ENCODE results near the gene ANKRD10.
A peak's percentile ranks its signal among the peaks of the same experiment; 100 is the strongest.

Gene ANKRD10

GRCh38 chr13:110902370-110902769, 12.5 kb downstream of the ANKRD10 start:
- TF ChIP-seq ZNF140 (tag by site-specific recombination; IDR thresholded peaks at IDR 0.05): no peak
- no peak for TF ChIP-seq SP2 (tag by site-specific recombination; IDR thresholded peaks at IDR 0.05)
- no peak for TF ChIP-seq ZNF280C (tag by site-specific recombination; IDR thresholded peaks at IDR 0.05)
- no peak for TF ChIP-seq ZNF37A (tag by site-specific recombination; IDR thresholded peaks at IDR 0.05)
- no peak for TF ChIP-seq ZBTB17 (tag by site-specific recombination; IDR thresholded peaks at IDR 0.05)
- no peak for TF ChIP-seq ZNF350 (tag by site-specific recombination; IDR thresholded peaks at IDR 0.05)
- no peak for TF ChIP-seq SCRT1 (tag by site-specific recombination; IDR thresholded peaks at IDR 0.05; ENCODE audit: borderline replicate concordance)
- TF ChIP-seq KLF16 (tag by site-specific recombination; IDR thresholded peaks at IDR 0.05): no peak
- H3K9me3 ChIP-seq (ENCODE audit: control insufficient read depth, insufficient read depth, low read depth, low read length): no peaks in the 10 kb centered on the region
- no peak overlapping the region for H3K4me3 ChIP-seq (ENCODE audit: low read depth, low read length)
- ChIA-PET POLR2A (interaction anchor here (1.0 kb wide), 1 partner anchor 13 kb away, joined by 3 read pairs; no protein-coding TSS in a partner anchor), CTCF (no interaction called here)
- H3K27ac ChIP-seq (ENCODE audit: extremely low read depth, low read depth, low read length): no peak overlapping the region
- no peaks in the 10 kb centered on the region for H3K4me1 ChIP-seq (ENCODE audit: control insufficient read depth, insufficient read depth, low read length)
- H3K36me3 ChIP-seq (ENCODE audit: control insufficient read depth in 2 of 2, insufficient read depth in 1 of 2, low read length in 2 of 2): peaks cover 5 to 52% of the 10 kb centered on the region in 2 experiments

DNA sequence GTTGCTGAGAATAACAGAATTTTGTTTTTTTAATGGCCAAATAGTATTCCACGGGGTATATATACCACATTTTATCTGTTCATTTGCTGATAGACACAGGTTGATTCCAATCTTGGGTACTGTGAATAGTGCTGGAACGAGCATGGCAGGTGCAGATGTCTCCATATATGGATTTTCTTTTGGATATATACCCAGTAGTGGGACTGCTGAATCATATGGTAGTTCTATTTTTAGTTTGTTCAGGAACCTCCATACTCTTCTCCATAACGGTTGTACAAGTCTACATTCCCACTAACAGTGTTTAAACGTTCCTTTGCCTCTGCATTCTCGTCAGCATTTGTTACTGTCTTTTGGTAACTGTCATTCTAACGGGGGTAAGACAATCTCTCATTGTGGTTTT, 17.3 kb downstream of the ANKRD10 start:
- CTCF ChIA-PET: no interaction called here

GRCh38 chr13:110897014-110897413, 17.9 kb downstream of the ANKRD10 start:
- POLR2A ChIA-PET: no interaction called here
- no peak for TF ChIP-seq ZNF623 (tag by site-specific recombination; IDR thresholded peaks at IDR 0.05)
- no peak for TF ChIP-seq ZNF654 (tag by site-specific recombination; IDR thresholded peaks at IDR 0.05; ENCODE audit: low read depth)
- no peak for TF ChIP-seq ZNF280C (tag by site-specific recombination; IDR thresholded peaks at IDR 0.05)
- TF ChIP-seq SP7 (tag by site-specific recombination; IDR thresholded peaks at IDR 0.05): no peak
- no peak for TF ChIP-seq ZNF621 (tag by site-specific recombination; IDR thresholded peaks at IDR 0.05)
- TF ChIP-seq ZNF660 (tag by site-specific recombination; IDR thresholded peaks at IDR 0.05): no peak
- TF ChIP-seq ZNF843 (tag by site-specific recombination; IDR thresholded peaks at IDR 0.05): no peak
- TF ChIP-seq ZNF138 (tag by site-specific recombination; IDR thresholded peaks at IDR 0.05; ENCODE audit: borderline replicate concordance): no peak
- no peak for TF ChIP-seq ZSCAN23 (tag by site-specific recombination; IDR thresholded peaks at IDR 0.05)
- TF ChIP-seq ZNF558 (tag by site-specific recombination; IDR thresholded peaks at IDR 0.05): no peak
- no peak for TF ChIP-seq ZNF747 (tag by site-specific recombination; IDR thresholded peaks at IDR 0.05)
- no peak for TF ChIP-seq BCL11A (tag by site-specific recombination; IDR thresholded peaks at IDR 0.05; ENCODE audit: low read depth)
- TF ChIP-seq ZSCAN16 (tag by site-specific recombination; IDR thresholded peaks at IDR 0.05): no peak
- no peak for TF ChIP-seq ZBTB48 (tag by site-specific recombination; IDR thresholded peaks at IDR 0.05)
- TF ChIP-seq ZBTB8A (tag by site-specific recombination; IDR thresholded peaks at IDR 0.05): no peak
- no peak for TF ChIP-seq ZNF529 (tag by site-specific recombination; IDR thresholded peaks at IDR 0.05; ENCODE audit: insufficient replicate concordance)
- TF ChIP-seq ZNF521 (tag by site-specific recombination; IDR thresholded peaks at IDR 0.05): no peak
- H3K27ac ChIP-seq (ENCODE audit: extremely low read depth, low read depth, low read length): no peak overlapping the region
- H3K9me3 ChIP-seq (ENCODE audit: control insufficient read depth, insufficient read depth, low read depth, low read length): no peaks in the 10 kb centered on the region
- CTCF ChIA-PET: no interaction called here
- no peaks in the 10 kb centered on the region for H3K4me1 ChIP-seq (ENCODE audit: control insufficient read depth, insufficient read depth, low read length)
- no peak overlapping the region for H3K4me3 ChIP-seq (ENCODE audit: low read depth, low read length)
- peaks cover 3 to 40% of the 10 kb centered on the region in 2 experiments; a peak in 2 of 3 replicates for H3K36me3 ChIP-seq (ENCODE audit: control insufficient read depth in 2 of 2, insufficient read depth in 1 of 2, low read length in 2 of 2)

More for the DNA sequence above, 17.3 kb downstream of the ANKRD10 start:
- Histone ChIP-seq H3K36me3 (ENCODE audit: control insufficient read depth in 2 of 2, insufficient read depth in 1 of 2, low read length in 2 of 2) (peaks cover 0 to 38% of the 10 kb centered on the region in 2 experiments; a peak in 2 of 3 replicates), H3K4me3 (ENCODE audit: low read depth, low read length) (no peak overlapping the region), H3K9me3 (ENCODE audit: control insufficient read depth, insufficient read depth, low read depth, low read length) (no peaks in the 10 kb centered on the region), H3K27ac (ENCODE audit: extremely low read depth, low read depth, low read length) (no peak overlapping the region), H3K4me1 (ENCODE audit: control insufficient read depth, insufficient read depth, low read length) (no peaks in the 10 kb centered on the region)
- POLR2A ChIA-PET: no interaction called here
- 0 out of 2 replicates have a peak, but pooled peaks have one; percentile 14 for TF ChIP-seq ZNF146 (tag by site-specific recombination; IDR thresholded peaks at IDR 0.05)
- no peak for TF ChIP-seq BCL11B (tag by site-specific recombination; IDR thresholded peaks at IDR 0.05; ENCODE audit: low read depth)

Data from HEK293 (cell line).